AG09309 (cell line): ENCODE measurements around the gene AAGAB.
A peak's percentile ranks its signal among the peaks of the same experiment; 100 is the strongest.

Experiments
- DNase-seq: peaks from one replicate; pipeline ENCODE4 v3.0.0-alpha.2; 2010; ENCODE audit warnings: low read depth
- H3K4me3 ChIP-seq: 2 replicates; pipeline ENCODE4 v1.5.1; 2011; ENCODE audit warnings: mild to moderate bottlenecking, low read depth, low read length, moderate library complexity; ENCODE audit not compliant: control insufficient read depth
- CTCF ChIP-seq: IDR thresholded peaks from 2 replicates; pipeline ENCODE4 v1.5.1; 2011; ENCODE audit warnings: mild to moderate bottlenecking, low read depth, low read length, inconsistent platforms; ENCODE audit not compliant: insufficient read depth, control insufficient read depth; ENCODE audit errors: missing control alignments

Gene AAGAB

GRCh38 chr15:67241132-67241855 lies 13.2 kb downstream of the AAGAB start:
- no peak overlapping the region for H3K4me3 ChIP-seq
- TF ChIP-seq CTCF, result no peak
- no peak for DNase-seq

GRCh38 chr15:67240235-67241131 lies 14.0 kb downstream of the AAGAB start:
- no peak for DNase-seq
- no peak overlapping the region for H3K4me3 ChIP-seq
- TF ChIP-seq CTCF, result peak; percentile 10

- TF ChIP-seq CTCF, result no peak
- no peak for DNase-seq
- no peak overlapping the region for H3K4me3 ChIP-seq
These were observed 21.9 kb downstream of the AAGAB start for GRCh38 chr15:67232591-67232990.

GRCh38 chr15:67230504-67230903 lies 24.0 kb downstream of the AAGAB start:
- no peak for TF ChIP-seq CTCF
- DNase-seq, result no peak
- H3K4me3 ChIP-seq, result no peak overlapping the region

GRCh38 chr15:67228286-67228685 lies 26.2 kb downstream of the AAGAB start:
- TF ChIP-seq CTCF, result no peak
- DNase-seq, result no peak
- no peak overlapping the region for H3K4me3 ChIP-seq

- TF ChIP-seq CTCF, result no peak
- no peak overlapping the region for H3K4me3 ChIP-seq
- no peak for DNase-seq
These were observed 26.6 kb downstream of the AAGAB start for GRCh38 chr15:67227846-67228245.
